Activated CD4-positive, alpha-beta T cell treated with anti-CD3 and anti-CD28 coated beads, Interleukin-2, amount 10 ng/mL, durations not matched to agents 7 days and 5 days (primary cell): ENCODE data around the gene SPSB2. TPM values are rescaled to one million over a fixed set of nuclear protein-coding genes. Genes with fewer than 3 reads are reported as not detected.

Experiments
- CTCF ChIA-PET: fragments of 350-600 bp; sonication (Branson Sonifier 250); formaldehyde crosslinking; loops from one replicate; lab custom pipeline; 2021; ENCODE audit warnings: antibody characterized with exemption; lab: Charles Lee
- POLR2A ChIA-PET: fragments of 350-600 bp; sonication (Branson Sonifier 250); formaldehyde crosslinking; loops from one replicate; lab custom pipeline; 2021; ENCODE audit warnings: antibody characterized with exemption; lab: Charles Lee
- DNase-seq: peaks from one replicate; pipeline ENCODE4 v3.0.0-alpha.2; 2020
- H3K27ac Mint-ChIP-seq: one replicate; pipeline ENCODE4 v1.8.0; 2021; ENCODE audit warnings: mild to moderate bottlenecking, moderate library complexity, mixed read lengths
- H3K27me3 Mint-ChIP-seq: one replicate; pipeline ENCODE4 v1.8.0; 2021; ENCODE audit warnings: mixed read lengths
- H3K36me3 Mint-ChIP-seq: one replicate; pipeline ENCODE4 v1.8.0; 2021; ENCODE audit warnings: low read depth, mixed read lengths
- H3K4me1 Mint-ChIP-seq: one replicate; pipeline ENCODE4 v1.8.0; 2021; ENCODE audit warnings: mixed read lengths
- H3K4me3 Mint-ChIP-seq: one replicate; pipeline ENCODE4 v1.8.0; 2021; ENCODE audit warnings: mild to moderate bottlenecking, moderate library complexity, mixed read lengths
- H3K9me3 Mint-ChIP-seq: one replicate; pipeline ENCODE4 v1.8.0; 2021; ENCODE audit warnings: mixed read lengths
- total RNA-seq, 2 experiments: library from RNA; stranded (reverse); gene quantifications; one replicate each; pipeline ENCODE4 v1.2.3, GENCODE V29; 2021

Gene SPSB2
- total RNA-seq: 10 to 100 TPM; 15.4 to 17.3 TPM

GRCh38 chr12:6873094-6874014, at the start of gene SPSB2:
SPSB2 (minus strand) TSS chr12:6873303; CDS start chr12:6872901, 402 bp downstream.
- H3K27me3 Mint-ChIP-seq: no peaks in the 10 kb centered on the region
- H3K4me3 Mint-ChIP-seq: peak within 1 kb of the TSS; percentile 78
- H3K9me3 Mint-ChIP-seq: no peaks in the 10 kb centered on the region
- peaks cover 52% of the 10 kb centered on the region for H3K36me3 Mint-ChIP-seq
- H3K4me1 Mint-ChIP-seq: peaks cover 60% of the 10 kb centered on the region
- CTCF ChIA-PET: interaction anchor here (0.6 to 5.1 kb wide), 58 partner anchors 9 to 1173 kb away, joined by 3 to 55 read pairs (median 5); partner anchors contain the start of genes C12orf57, C1RL, CDCA3 and GNB3
- H3K27ac Mint-ChIP-seq: peak within 1 kb of the TSS; percentile 91
- peak; percentile 99 for DNase-seq
- POLR2A ChIA-PET: interaction anchor here (0.8 to 2.8 kb wide), 6 partner anchors 18 to 84 kb away, joined by 3 to 23 read pairs (median 4); partner anchors contain the start of genes C12orf57, CD4, CDCA3 and RNU7-1

GRCh38 chr12:6921996-6922946, 49.2 kb upstream of the SPSB2 start:
- Mint-ChIP-seq H3K27ac (no peak overlapping the region), H3K36me3 (peaks cover 36% of the 10 kb centered on the region), H3K27me3 (no peaks in the 10 kb centered on the region), H3K4me1 (peaks cover 53% of the 10 kb centered on the region), H3K9me3 (no peaks in the 10 kb centered on the region), H3K4me3 (no peak overlapping the region)
- DNase-seq: no peak
- ChIA-PET CTCF (interaction anchor here (1.1 to 1.2 kb wide), 2 partner anchors 11 to 15 kb away, joined by 4 read pairs; no protein-coding TSS in a partner anchor), POLR2A (no interaction called here)

- H3K27ac Mint-ChIP-seq: no peak overlapping the region
- H3K27me3 Mint-ChIP-seq: no peaks in the 10 kb centered on the region
- H3K4me1 Mint-ChIP-seq: peaks cover 51% of the 10 kb centered on the region
- CTCF ChIA-PET: interaction anchor here (0.8 to 1.2 kb wide), 3 partner anchors 10 to 85 kb away, joined by 3 to 4 read pairs (median 4); no protein-coding TSS in a partner anchor
- POLR2A ChIA-PET: no interaction called here
- H3K9me3 Mint-ChIP-seq: no peaks in the 10 kb centered on the region
- peaks cover 43% of the 10 kb centered on the region for H3K36me3 Mint-ChIP-seq
- DNase-seq: no peak
- H3K4me3 Mint-ChIP-seq: no peak overlapping the region
Observed at GRCh38 chr12:6921539-6921938, 48.4 kb upstream of the SPSB2 start.

GRCh38 chr12:6919588-6919987, 46.5 kb upstream of the SPSB2 start:
- DNase-seq: no peak
- ChIA-PET POLR2A (no interaction called here), CTCF (interaction anchor here (0.7 to 1.7 kb wide), 2 partner anchors 13 to 25 kb away, joined by 3 to 4 read pairs; partner anchors contain the start of genes C12orf57 and RNU7-1)
- Mint-ChIP-seq H3K27me3 (no peaks in the 10 kb centered on the region), H3K4me1 (peaks cover 54% of the 10 kb centered on the region), H3K27ac (no peak overlapping the region), H3K4me3 (no peak overlapping the region), H3K9me3 (no peaks in the 10 kb centered on the region), H3K36me3 (peaks cover 49% of the 10 kb centered on the region)

- peaks cover 42% of the 10 kb centered on the region for H3K36me3 Mint-ChIP-seq
- DNase-seq: no peak
- H3K27ac Mint-ChIP-seq: no peak overlapping the region
- CTCF ChIA-PET: interaction anchor here (0.8 to 6.3 kb wide), 8 partner anchors 8 to 45 kb away, joined by 3 to 39 read pairs (median 5); partner anchors contain the start of genes ATN1, C12orf57, LRRC23 and RNU7-1
- H3K9me3 Mint-ChIP-seq: no peaks in the 10 kb centered on the region
- H3K27me3 Mint-ChIP-seq: no peaks in the 10 kb centered on the region
- no peak overlapping the region for H3K4me3 Mint-ChIP-seq
- H3K4me1 Mint-ChIP-seq: peaks cover 53% of the 10 kb centered on the region
- POLR2A ChIA-PET: interaction anchor here (1.3 kb wide), 1 partner anchor 10 kb away, joined by 4 read pairs; no protein-coding TSS in a partner anchor
Observed at GRCh38 chr12:6917491-6918231, 44.6 kb upstream of the SPSB2 start.

- Mint-ChIP-seq H3K4me3 (peak overlapping the region; percentile 84), H3K36me3 (peaks cover 34% of the 10 kb centered on the region), H3K9me3 (no peaks in the 10 kb centered on the region), H3K27me3 (no peaks in the 10 kb centered on the region), H3K4me1 (peaks cover 49% of the 10 kb centered on the region), H3K27ac (peak overlapping the region; percentile 73)
- ChIA-PET CTCF (interaction anchor here (0.8 to 6.3 kb wide), 9 partner anchors 9 to 44 kb away, joined by 3 to 39 read pairs (median 5); partner anchors contain the start of genes ATN1, C12orf57, LRRC23 and RNU7-1), POLR2A (interaction anchor here (1.3 kb wide), 1 partner anchor 9 kb away, joined by 4 read pairs; no protein-coding TSS in a partner anchor)
- DNase-seq: no peak
Observed at GRCh38 chr12:6916426-6917200, 43.5 kb upstream of the SPSB2 start.

- no peak for DNase-seq
- Mint-ChIP-seq H3K27me3 (no peaks in the 10 kb centered on the region), H3K36me3 (peaks cover 31% of the 10 kb centered on the region), H3K9me3 (no peaks in the 10 kb centered on the region), H3K27ac (peak overlapping the region; percentile 85), H3K4me3 (peak overlapping the region; percentile 84), H3K4me1 (peaks cover 49% of the 10 kb centered on the region)
- POLR2A ChIA-PET: no interaction called here
- CTCF ChIA-PET: interaction anchor here (1.3 to 6.3 kb wide), 7 partner anchors 8 to 47 kb away, joined by 3 to 39 read pairs (median 6); partner anchors contain the start of genes ATN1 and LRRC23
Observed at GRCh38 chr12:6915789-6916285, 42.7 kb upstream of the SPSB2 start.

GRCh38 chr12:6914947-6915788, 42.1 kb upstream of the SPSB2 start:
- Mint-ChIP-seq H3K27me3 (no peaks in the 10 kb centered on the region), H3K36me3 (peaks cover 31% of the 10 kb centered on the region), H3K27ac (peak overlapping the region; percentile 91), H3K9me3 (no peaks in the 10 kb centered on the region), H3K4me3 (peak overlapping the region; percentile 84), H3K4me1 (peaks cover 49% of the 10 kb centered on the region)
- ChIA-PET CTCF (interaction anchor here (0.6 to 6.3 kb wide), 8 partner anchors 9 to 570 kb away, joined by 3 to 39 read pairs (median 4); partner anchors contain the start of gene ATN1), POLR2A (no interaction called here)
- DNase-seq: no peak

GRCh38 chr12:6914246-6914946, 41.3 kb upstream of the SPSB2 start, which contains the start of gene ENO2:
ENO2 (plus strand) TSS chr12:6914580; CDS start chr12:6915833, 1,253 bp downstream.
- H3K27ac Mint-ChIP-seq: peak within 1 kb of the TSS; percentile 91
- DNase-seq: peak; percentile 78
- H3K9me3 Mint-ChIP-seq: no peaks in the 10 kb centered on the region
- ChIA-PET CTCF (interaction anchor here (0.6 to 6.3 kb wide), 7 partner anchors 8 to 569 kb away, joined by 3 to 39 read pairs (median 4); partner anchors contain the start of gene ATN1), POLR2A (interaction anchor here (0.5 kb wide), 2 partner anchors 23 to 34 kb away, joined by 3 to 4 read pairs; no protein-coding TSS in a partner anchor)
- no peaks in the 10 kb centered on the region for H3K27me3 Mint-ChIP-seq
- H3K4me3 Mint-ChIP-seq: peak within 1 kb of the TSS; percentile 84
- H3K4me1 Mint-ChIP-seq: peaks cover 43% of the 10 kb centered on the region
- H3K36me3 Mint-ChIP-seq: peaks cover 24% of the 10 kb centered on the region
